NCI-H69 (cell line): ENCODE results near the gene FAM83C.

Source experiments
- DNase-seq: peaks from one replicate; lab custom pipeline; 2025; lab: John Stamatoyannopoulos, UW

Gene FAM83C

GRCh38 chr20:35291654-35292503 lies at the start of gene FAM83C:
TSS of gene FAM83C (minus strand) at chr20:35292425. CDS start at chr20:35292304, 121 bp downstream.
- no peak for DNase-seq

GRCh38 chr20:35341366-35342028 lies 49.3 kb upstream of the FAM83C start:
- no peak for DNase-seq

- no peak for DNase-seq
These were observed 48.2 kb upstream of the FAM83C start for GRCh38 chr20:35340436-35340835.

GRCh38 chr20:35339636-35340035 lies 47.4 kb upstream of the FAM83C start:
- DNase-seq = no peak

- no peak for DNase-seq
These were observed 46.8 kb upstream of the FAM83C start for GRCh38 chr20:35339007-35339406.

GRCh38 chr20:35334311-35335101 lies 42.3 kb upstream of the FAM83C start:
- no peak for DNase-seq

- no peak for DNase-seq
These were observed 41.4 kb upstream of the FAM83C start for GRCh38 chr20:35333606-35334005.

- no peak for DNase-seq
These were observed 40.4 kb upstream of the FAM83C start for GRCh38 chr20:35332540-35333200.

- peak; percentile 62 for DNase-seq
These were observed 37.4 kb upstream of the FAM83C start for GRCh38 chr20:35329435-35330139.

GRCh38 chr20:35328689-35329088 lies 36.5 kb upstream of the FAM83C start:
- no peak for DNase-seq

GRCh38 chr20:35328095-35328685 lies 36.0 kb upstream of the FAM83C start:
- no peak for DNase-seq

GRCh38 chr20:35327074-35327976 lies 35.1 kb upstream of the FAM83C start:
- DNase-seq = peak; percentile 40

- DNase-seq = no peak
These were observed 34.5 kb upstream of the FAM83C start for GRCh38 chr20:35326740-35327073.

GRCh38 chr20:35326021-35326739 lies 34.0 kb upstream of the FAM83C start:
- DNase-seq = no peak

GRCh38 chr20:35325401-35325800 lies 33.2 kb upstream of the FAM83C start:
- DNase-seq = no peak

- peak; percentile 30 for DNase-seq
These were observed 28.3 kb upstream of the FAM83C start for GRCh38 chr20:35320396-35321126.

- DNase-seq = peak; percentile 38
These were observed 27.6 kb upstream of the FAM83C start for GRCh38 chr20:35319871-35320197.

GRCh38 chr20:35319192-35319870 lies 27.1 kb upstream of the FAM83C start:
- DNase-seq = peak; percentile 95
